ENCODE data around the gene NAT10. TPM values are rescaled to one million over a fixed set of nuclear protein-coding genes. Genes with fewer than 3 reads are reported as not detected.

NAT10 gene
- polyA plus RNA-seq, 1 of the 3 experiments (the other 2 are of a cell fraction), result 31.0 TPM

- TF ChIP-seq, protein P1, sequence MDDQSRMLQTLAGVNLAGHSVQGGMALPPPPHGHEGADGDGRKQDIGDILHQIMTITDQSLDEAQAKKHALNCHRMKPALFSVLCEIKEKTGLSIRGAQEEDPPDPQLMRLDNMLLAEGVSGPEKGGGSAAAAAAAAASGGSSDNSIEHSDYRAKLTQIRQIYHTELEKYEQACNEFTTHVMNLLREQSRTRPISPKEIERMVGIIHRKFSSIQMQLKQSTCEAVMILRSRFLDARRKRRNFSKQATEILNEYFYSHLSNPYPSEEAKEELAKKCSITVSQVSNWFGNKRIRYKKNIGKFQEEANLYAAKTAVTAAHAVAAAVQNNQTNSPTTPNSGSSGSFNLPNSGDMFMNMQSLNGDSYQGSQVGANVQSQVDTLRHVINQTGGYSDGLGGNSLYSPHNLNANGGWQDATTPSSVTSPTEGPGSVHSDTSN (IDR thresholded peaks at IDR 0.05), result no peak
- TF ChIP-seq, protein P2, sequence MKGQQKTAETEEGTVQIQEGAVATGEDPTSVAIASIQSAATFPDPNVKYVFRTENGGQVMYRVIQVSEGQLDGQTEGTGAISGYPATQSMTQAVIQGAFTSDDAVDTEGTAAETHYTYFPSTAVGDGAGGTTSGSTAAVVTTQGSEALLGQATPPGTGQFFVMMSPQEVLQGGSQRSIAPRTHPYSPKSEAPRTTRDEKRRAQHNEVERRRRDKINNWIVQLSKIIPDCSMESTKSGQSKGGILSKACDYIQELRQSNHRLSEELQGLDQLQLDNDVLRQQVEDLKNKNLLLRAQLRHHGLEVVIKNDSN (IDR thresholded peaks at IDR 0.05; ENCODE audit: borderline replicate concordance, low read depth), result no peak
- TF ChIP-seq EZH2phosphoT487 (IDR thresholded peaks at IDR 0.05; ENCODE audit: borderline replicate concordance, low read depth) (no peak), GATA2 (CRISPR knock-in tag; IDR thresholded peaks at IDR 0.05) (no peak), EP300 (IDR thresholded peaks at IDR 0.05; ENCODE audit: borderline replicate concordance in 1 of 2, low read depth in 1 of 2, low read length in 1 of 2) (no peak), TCF12 (IDR thresholded peaks at IDR 0.05) (no peak), FOXM1 (IDR thresholded peaks at IDR 0.05; ENCODE audit: low read depth) (no peak), POLR2AphosphoS5 (IDR thresholded peaks at IDR 0.05; ENCODE audit: low read depth, low read length) (no peak), TAF1 (IDR thresholded peaks at IDR 0.05; ENCODE audit: borderline replicate concordance, low read depth, low read length) (no peak), ELF1 (IDR thresholded peaks at IDR 0.05) (no peak), RXRA (IDR thresholded peaks at IDR 0.05; ENCODE audit: borderline replicate concordance, low read depth) (no peak), CHD2 (IDR thresholded peaks at IDR 0.05; ENCODE audit: low read length, partially characterized antibody) (no peak), GABPA (IDR thresholded peaks at IDR 0.05; ENCODE audit: low read depth) (no peak)
- TF ChIP-seq, protein P3, sequence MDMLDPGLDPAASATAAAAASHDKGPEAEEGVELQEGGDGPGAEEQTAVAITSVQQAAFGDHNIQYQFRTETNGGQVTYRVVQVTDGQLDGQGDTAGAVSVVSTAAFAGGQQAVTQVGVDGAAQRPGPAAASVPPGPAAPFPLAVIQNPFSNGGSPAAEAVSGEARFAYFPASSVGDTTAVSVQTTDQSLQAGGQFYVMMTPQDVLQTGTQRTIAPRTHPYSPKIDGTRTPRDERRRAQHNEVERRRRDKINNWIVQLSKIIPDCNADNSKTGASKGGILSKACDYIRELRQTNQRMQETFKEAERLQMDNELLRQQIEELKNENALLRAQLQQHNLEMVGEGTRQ (IDR thresholded peaks at IDR 0.05; ENCODE audit: borderline replicate concordance, low read depth, low read length), result no peak
- TF ChIP-seq, protein P4, sequence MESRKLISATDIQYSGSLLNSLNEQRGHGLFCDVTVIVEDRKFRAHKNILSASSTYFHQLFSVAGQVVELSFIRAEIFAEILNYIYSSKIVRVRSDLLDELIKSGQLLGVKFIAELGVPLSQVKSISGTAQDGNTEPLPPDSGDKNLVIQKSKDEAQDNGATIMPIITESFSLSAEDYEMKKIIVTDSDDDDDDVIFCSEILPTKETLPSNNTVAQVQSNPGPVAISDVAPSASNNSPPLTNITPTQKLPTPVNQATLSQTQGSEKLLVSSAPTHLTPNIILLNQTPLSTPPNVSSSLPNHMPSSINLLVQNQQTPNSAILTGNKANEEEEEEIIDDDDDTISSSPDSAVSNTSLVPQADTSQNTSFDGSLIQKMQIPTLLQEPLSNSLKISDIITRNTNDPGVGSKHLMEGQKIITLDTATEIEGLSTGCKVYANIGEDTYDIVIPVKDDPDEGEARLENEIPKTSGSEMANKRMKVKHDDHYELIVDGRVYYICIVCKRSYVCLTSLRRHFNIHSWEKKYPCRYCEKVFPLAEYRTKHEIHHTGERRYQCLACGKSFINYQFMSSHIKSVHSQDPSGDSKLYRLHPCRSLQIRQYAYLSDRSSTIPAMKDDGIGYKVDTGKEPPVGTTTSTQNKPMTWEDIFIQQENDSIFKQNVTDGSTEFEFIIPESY (IDR thresholded peaks at IDR 0.05; ENCODE audit: borderline replicate concordance, low read depth), result no peak
- TF ChIP-seq, protein P5, sequence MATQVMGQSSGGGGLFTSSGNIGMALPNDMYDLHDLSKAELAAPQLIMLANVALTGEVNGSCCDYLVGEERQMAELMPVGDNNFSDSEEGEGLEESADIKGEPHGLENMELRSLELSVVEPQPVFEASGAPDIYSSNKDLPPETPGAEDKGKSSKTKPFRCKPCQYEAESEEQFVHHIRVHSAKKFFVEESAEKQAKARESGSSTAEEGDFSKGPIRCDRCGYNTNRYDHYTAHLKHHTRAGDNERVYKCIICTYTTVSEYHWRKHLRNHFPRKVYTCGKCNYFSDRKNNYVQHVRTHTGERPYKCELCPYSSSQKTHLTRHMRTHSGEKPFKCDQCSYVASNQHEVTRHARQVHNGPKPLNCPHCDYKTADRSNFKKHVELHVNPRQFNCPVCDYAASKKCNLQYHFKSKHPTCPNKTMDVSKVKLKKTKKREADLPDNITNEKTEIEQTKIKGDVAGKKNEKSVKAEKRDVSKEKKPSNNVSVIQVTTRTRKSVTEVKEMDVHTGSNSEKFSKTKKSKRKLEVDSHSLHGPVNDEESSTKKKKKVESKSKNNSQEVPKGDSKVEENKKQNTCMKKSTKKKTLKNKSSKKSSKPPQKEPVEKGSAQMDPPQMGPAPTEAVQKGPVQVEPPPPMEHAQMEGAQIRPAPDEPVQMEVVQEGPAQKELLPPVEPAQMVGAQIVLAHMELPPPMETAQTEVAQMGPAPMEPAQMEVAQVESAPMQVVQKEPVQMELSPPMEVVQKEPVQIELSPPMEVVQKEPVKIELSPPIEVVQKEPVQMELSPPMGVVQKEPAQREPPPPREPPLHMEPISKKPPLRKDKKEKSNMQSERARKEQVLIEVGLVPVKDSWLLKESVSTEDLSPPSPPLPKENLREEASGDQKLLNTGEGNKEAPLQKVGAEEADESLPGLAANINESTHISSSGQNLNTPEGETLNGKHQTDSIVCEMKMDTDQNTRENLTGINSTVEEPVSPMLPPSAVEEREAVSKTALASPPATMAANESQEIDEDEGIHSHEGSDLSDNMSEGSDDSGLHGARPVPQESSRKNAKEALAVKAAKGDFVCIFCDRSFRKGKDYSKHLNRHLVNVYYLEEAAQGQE (IDR thresholded peaks at IDR 0.05; ENCODE audit: low read depth, low read length), result no peak
- TF ChIP-seq, protein P6, sequence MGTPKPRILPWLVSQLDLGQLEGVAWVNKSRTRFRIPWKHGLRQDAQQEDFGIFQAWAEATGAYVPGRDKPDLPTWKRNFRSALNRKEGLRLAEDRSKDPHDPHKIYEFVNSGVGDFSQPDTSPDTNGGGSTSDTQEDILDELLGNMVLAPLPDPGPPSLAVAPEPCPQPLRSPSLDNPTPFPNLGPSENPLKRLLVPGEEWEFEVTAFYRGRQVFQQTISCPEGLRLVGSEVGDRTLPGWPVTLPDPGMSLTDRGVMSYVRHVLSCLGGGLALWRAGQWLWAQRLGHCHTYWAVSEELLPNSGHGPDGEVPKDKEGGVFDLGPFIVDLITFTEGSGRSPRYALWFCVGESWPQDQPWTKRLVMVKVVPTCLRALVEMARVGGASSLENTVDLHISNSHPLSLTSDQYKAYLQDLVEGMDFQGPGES (IDR thresholded peaks at IDR 0.05; ENCODE audit: low read depth, low read length), result no peak
- H3K9me3 ChIP-seq, result no peaks in the 10 kb centered on the region
- no peaks in the 10 kb centered on the region for H4K20me1 ChIP-seq (ENCODE audit: insufficient read depth)
- no peak overlapping the region for H3K9ac ChIP-seq
- no peak for DNase-seq
- no peaks in the 10 kb centered on the region for H3F3A ChIP-seq (replicated peaks; ENCODE audit: insufficient read depth)
- H3K36me3 ChIP-seq (replicated peaks in 1 of 2; ENCODE audit: control insufficient read depth in 1 of 2, insufficient read depth in 2 of 2, low read length in 1 of 2), result peaks cover 23 to 77% of the 10 kb centered on the region in 2 experiments
- no peaks in the 10 kb centered on the region for H3K79me2 ChIP-seq (ENCODE audit: insufficient read depth)
- POLR2A ChIA-PET, result interaction anchor here (1.6 to 2.5 kb wide), 2 partner anchors 11 to 208 kb away, joined by 6 to 13 read pairs; partner anchors contain the start of gene ABTB2
- no peak overlapping the region for H3K4me2 ChIP-seq
- WGBS (ENCODE audit: low lambda C conversion rate), result 98% methylated on average over 4 of the region's 7 CpGs
- no peak overlapping the region for H3K4me3 ChIP-seq (ENCODE audit: low read depth in 2 of 2, low read length in 1 of 2)
- H3K27me3 ChIP-seq (ENCODE audit: insufficient read depth), result no peaks in the 10 kb centered on the region
- CTCF ChIA-PET, result interaction anchor here (0.7 to 5.7 kb wide), 8 partner anchors 13 to 1242 kb away, joined by 3 to 61 read pairs (median 9); no protein-coding TSS in a partner anchor
- no peak overlapping the region for H2AFZ ChIP-seq (ENCODE audit: low read depth)
- peaks cover 0 to 28% of the 10 kb centered on the region in 2 experiments; a peak in 3 of 4 replicates for H3K4me1 ChIP-seq (ENCODE audit: control insufficient read depth in 1 of 2, insufficient read depth in 2 of 2, low read depth in 1 of 2, low read length in 1 of 2)
- H3K9me2 ChIP-seq, result no peaks in the 10 kb centered on the region
- no peak overlapping the region for H3K27ac ChIP-seq (ENCODE audit: low read depth in 2 of 2, low read length in 1 of 2)
Measured at GRCh38 chr11:34149274-34149673, 43.8 kb downstream of the NAT10 start.

Data from SK-N-SH (cell line).